ACC112 (cell line): ENCODE data around the gene CFAP43.

Source experiments
- H2AFZ ChIP-seq: fragments of 200-600 bp; sonication (generic); one replicate; pipeline ENCODE4 v1.6.0; 2017; ENCODE audit warnings: antibody characterized with exemption, low read length; ENCODE audit not compliant: unreplicated experiment
- H3K27ac ChIP-seq: fragments of 200-600 bp; sonication (generic); 2 replicates; pipeline ENCODE4 v1.5.1; 2014; ENCODE audit warnings: low read depth, mild to moderate bottlenecking, antibody characterized with exemption, low read length, moderate library complexity
- H3K27me3 ChIP-seq: fragments of 200-600 bp; sonication (generic); 2 replicates; pipeline ENCODE4 v1.6.1; 2014; ENCODE audit warnings: mild to moderate bottlenecking, antibody characterized with exemption, low read length, moderate library complexity, mixed read lengths; ENCODE audit not compliant: insufficient read depth
- H3K36me3 ChIP-seq: fragments of 200-600 bp; sonication (generic); 2 replicates; pipeline ENCODE4 v1.6.1; 2016; ENCODE audit warnings: mild to moderate bottlenecking, antibody characterized with exemption, low read length, moderate library complexity, mixed read lengths; ENCODE audit not compliant: insufficient read depth
- H3K4me1 ChIP-seq: fragments of 200-600 bp; sonication (generic); one replicate; pipeline ENCODE4 v1.6.1; 2016; ENCODE audit warnings: low read length, mixed read lengths; ENCODE audit not compliant: insufficient read depth, unreplicated experiment, control insufficient read depth
- H3K4me3 ChIP-seq: fragments of 200-600 bp; sonication (generic); 2 replicates; pipeline ENCODE4 v1.5.1; 2014; ENCODE audit warnings: mild to moderate bottlenecking, low read depth, low read length
- H3K79me2 ChIP-seq: fragments of 200-600 bp; sonication (generic); one replicate; pipeline ENCODE4 v1.6.0; 2016; ENCODE audit warnings: low read length; ENCODE audit not compliant: control insufficient read depth, unreplicated experiment, insufficient read depth

CFAP43 gene, protein sequence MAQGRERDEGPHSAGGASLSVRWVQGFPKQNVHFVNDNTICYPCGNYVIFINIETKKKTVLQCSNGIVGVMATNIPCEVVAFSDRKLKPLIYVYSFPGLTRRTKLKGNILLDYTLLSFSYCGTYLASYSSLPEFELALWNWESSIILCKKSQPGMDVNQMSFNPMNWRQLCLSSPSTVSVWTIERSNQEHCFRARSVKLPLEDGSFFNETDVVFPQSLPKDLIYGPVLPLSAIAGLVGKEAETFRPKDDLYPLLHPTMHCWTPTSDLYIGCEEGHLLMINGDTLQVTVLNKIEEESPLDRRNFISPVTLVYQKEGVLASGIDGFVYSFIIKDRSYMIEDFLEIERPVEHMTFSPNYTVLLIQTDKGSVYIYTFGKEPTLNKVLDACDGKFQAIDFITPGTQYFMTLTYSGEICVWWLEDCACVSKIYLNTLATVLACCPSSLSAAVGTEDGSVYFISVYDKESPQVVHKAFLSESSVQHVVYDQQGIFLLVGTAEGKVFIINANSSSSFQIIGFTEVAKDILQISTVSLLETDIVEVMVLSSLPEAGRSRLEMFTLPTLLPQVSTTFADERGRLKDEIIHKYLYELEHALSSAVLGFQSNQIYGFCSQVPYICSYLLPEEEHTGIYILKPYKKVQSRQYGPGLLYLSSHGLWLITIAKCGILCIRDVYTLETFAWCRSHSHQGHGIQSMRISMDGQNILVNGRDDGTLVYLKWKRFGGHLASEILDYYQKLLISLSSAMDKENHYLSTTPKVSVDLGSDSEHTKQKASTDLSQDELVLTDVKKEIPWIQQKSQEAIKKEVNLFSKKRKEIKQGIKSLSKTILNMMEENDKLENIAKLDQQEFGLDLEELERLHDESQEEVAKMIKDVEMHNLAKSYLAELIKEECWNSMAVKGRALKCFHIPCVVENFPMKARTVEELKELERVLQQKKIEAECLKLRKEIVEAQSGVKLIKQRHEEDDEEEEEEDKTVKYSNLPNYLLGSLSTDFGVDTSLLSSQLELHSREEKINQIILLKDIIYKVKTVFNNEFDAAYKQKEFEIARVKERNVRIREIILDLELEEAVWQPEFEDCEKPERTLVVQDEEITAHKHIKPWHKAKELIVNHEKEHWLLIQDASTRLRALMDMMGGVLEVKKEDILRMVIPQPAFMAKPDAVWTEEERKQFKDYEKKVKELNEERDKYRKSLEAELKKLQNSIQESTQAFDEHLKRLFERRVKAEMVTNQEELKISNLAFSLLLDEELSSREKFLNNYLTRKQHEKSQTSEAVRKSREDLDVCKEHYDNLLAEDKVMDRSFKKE (N-terminal part only)

DNA sequence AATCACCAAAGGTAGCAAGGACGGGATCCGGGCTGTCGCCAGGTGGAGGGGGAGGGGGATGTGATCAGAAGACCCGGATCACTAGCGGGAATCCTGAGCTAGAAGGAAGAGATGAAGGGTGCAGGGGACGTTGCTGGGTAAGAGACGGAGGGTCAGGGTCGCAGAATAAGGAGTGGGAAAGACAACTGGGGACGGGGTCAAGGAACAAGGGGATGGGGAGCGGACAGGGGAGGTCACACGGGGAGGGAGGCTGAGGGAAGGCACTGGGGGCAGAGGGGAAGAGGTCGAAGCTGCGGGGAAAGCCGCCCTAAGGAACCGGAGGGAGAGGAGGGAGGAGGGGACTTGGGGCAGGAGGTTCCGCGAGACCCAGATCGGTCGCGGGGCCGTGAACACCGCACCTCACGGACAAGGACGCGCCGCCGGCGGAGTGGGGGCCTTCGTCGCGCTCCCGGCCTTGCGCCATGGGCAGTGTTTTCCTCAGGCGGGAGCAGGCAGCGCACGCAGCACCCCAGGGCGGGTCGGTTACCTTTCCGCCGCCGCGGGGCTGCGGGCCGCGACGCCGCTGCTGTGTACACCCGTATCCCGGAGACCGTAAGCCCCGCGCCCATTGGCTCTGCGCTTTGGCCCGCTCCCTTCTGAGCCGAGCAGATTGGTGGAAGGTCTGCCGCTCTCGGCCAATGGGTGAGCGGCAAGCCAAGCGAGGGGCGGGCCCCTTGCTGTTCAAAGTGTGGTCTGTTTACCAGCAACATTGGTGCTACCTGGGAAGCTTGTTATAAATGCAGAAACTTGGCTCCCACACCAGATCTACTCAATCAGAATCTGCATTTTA is at the start of gene CFAP43:
TSS of gene CFAP43 (minus strand) at position 581 of the 829 bp plus-strand sequence. CDS start at position 463, 118 bp downstream.
- Histone ChIP-seq H2AFZ (peak within 1 kb of the TSS; percentile 94), H3K27me3 (no peaks in the 10 kb centered on the region), H3K4me3 (peak within 1 kb of the TSS; percentile 88), H3K27ac (peak within 1 kb of the TSS; percentile 26; the same call in 1 of the 2 replicates), H3K36me3 (no peaks in the 10 kb centered on the region), H3K4me1 (no peaks in the 10 kb centered on the region), H3K79me2 (no peaks in the 10 kb centered on the region)

DNA sequence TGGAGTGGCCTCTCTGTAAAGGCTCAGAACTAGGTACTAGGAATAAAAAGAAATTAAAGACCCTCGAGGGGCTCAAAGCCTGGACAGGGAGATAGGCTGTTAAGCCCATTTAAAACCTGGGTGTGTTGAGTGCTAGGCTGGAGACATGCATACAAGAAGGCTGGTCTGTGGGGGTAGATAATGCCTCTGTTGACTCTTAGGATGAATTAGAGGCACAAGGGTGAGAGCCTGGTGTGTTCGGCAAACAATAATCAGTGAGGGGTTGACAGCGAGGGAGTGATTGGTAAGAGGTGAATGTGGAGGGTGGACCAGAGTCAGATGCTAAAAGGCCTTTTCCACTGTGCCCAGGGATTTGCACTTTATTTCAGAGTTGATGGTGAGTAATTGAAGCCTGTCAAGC is 49.5 kb upstream of the CFAP43 start:
- no peaks in the 10 kb centered on the region for H3K36me3 ChIP-seq
- H3K27ac ChIP-seq: no peak overlapping the region
- no peak overlapping the region for H3K4me3 ChIP-seq
- no peaks in the 10 kb centered on the region for H3K79me2 ChIP-seq
- H2AFZ ChIP-seq: no peak overlapping the region
- H3K4me1 ChIP-seq: no peaks in the 10 kb centered on the region
- no peaks in the 10 kb centered on the region for H3K27me3 ChIP-seq

DNA sequence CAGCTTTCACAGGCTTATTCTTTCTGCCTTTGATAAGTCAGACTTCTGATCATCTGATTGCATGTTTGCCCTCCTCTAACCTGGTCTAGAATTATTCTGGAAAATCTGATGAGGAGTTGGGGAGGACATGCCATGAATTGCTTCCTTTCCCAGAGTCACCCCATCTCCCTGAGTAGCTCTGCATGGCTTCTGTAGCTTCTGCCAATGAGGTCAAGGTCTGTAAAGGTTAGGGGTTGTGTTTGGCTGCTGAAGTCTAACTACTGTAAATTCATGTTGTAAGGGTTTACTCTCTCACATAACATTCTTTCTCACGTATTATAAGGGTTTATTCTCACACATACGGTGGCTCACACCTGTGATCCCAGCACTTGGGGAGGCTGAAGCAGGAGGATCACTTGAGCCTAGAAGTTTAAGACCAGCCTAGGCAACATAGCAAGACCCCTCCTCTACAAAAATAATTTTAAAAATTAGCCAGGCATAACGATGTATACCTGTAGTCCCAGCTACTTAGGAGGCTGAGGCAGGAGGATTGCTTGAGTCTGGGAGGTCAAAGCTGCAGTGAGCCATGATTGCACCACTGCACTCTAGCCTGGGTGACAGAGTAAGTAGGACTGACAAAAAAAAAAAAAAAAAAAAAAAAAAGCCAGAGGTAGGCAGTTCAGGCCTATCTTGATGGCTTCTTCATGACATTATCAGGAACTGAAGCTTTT is 47.5 kb upstream of the CFAP43 start:
- H2AFZ ChIP-seq: no peak overlapping the region
- no peaks in the 10 kb centered on the region for H3K79me2 ChIP-seq
- H3K36me3 ChIP-seq: no peaks in the 10 kb centered on the region
- H3K27me3 ChIP-seq: no peaks in the 10 kb centered on the region
- H3K4me1 ChIP-seq: no peaks in the 10 kb centered on the region
- no peak overlapping the region for H3K27ac ChIP-seq
- H3K4me3 ChIP-seq: no peak overlapping the region

DNA sequence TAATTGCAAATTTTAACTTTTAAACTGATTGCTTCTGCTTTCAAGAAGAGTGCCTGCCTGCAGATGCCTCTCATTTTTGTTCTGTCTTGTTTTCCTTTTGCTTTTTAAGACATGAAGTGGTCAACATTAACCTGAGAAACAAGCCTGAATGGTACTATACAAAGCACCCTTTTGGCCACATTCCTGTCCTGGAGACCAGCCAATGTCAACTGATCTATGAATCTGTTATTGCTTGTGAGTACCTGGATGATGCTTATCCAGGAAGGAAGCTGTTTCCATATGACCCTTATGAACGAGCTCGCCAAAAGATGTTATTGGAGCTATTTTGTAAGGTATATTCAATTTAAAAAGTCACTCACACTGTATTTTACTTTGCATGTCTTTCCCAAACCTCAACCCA is 45.6 kb upstream of the CFAP43 start:
- H3K27ac ChIP-seq: no peak overlapping the region

DNA sequence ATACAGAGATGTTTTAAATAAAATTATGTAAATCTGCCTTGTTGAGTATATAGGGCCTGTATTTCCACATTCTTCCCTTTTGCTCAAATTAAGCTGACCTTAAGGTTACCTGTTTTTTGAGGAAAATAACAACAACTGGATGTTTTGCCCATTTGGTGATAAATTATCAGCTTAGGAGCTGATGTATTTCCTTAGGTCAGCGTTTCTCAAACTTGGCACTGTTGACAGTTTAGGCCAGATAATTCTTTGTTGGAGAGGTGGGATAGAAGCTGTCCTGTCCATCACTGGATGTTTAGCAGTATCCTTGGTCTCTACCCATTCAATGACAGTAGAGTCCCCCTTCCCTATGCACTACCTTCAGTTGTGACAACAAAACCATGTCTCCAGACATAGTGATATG is 44.0 kb upstream of the CFAP43 start:
- Histone ChIP-seq H3K36me3 (no peaks in the 10 kb centered on the region), H2AFZ (no peak overlapping the region), H3K27ac (no peak overlapping the region), H3K4me3 (no peak overlapping the region), H3K79me2 (no peaks in the 10 kb centered on the region), H3K27me3 (no peaks in the 10 kb centered on the region), H3K4me1 (peaks cover 21% of the 10 kb centered on the region)

More for the DNA sequence above, 45.6 kb upstream of the CFAP43 start:
- Histone ChIP-seq H3K4me1 (peaks cover 18% of the 10 kb centered on the region), H3K27me3 (no peaks in the 10 kb centered on the region), H2AFZ (no peak overlapping the region), H3K79me2 (no peaks in the 10 kb centered on the region), H3K36me3 (no peaks in the 10 kb centered on the region), H3K4me3 (no peak overlapping the region)

DNA sequence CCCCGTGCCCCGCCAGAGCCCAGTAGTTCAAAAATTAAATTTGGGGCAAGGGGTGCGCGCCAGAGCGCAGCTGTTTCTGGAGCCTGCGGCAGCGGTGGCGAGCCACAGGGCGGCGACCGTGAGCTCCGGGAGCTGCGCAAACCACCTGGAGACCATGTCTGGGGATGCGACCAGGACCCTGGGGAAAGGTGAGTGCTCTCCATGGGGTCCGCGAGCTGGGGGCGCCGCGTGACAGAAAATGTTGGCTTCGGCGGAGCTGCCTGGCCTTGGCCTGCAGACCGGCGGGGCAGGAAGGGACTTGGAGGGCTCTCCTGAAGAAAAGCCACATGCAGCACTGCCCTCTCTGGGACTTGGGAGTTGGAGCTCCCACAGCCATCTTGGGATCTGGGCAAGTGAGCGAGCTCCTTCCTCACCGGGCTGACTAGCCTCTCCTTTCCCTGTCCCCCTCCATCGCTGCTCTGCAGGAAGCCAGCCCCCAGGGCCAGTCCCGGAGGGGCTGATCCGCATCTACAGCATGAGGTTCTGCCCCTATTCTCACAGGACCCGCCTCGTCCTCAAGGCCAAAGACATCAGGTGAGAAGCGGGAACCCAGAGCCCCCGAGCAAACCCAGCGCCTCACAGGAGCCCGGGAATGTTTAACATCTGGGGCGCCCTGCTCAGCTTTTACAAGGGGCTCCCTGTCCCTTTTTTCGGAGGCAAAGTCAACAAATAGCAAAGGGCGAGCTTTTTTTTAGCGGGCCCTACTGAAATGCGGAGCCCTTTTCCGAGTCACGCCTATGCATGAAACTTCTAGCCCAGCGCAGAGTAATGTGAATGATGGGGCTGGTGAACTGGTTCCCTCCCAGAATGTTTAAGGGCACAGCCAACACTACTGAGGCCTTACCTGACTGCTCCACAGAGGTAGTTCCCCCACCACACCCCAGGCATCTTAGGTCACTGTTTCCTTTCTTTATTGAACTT is 42.9 kb upstream of the CFAP43 start:
- Histone ChIP-seq H3K36me3 (no peaks in the 10 kb centered on the region), H3K27me3 (no peaks in the 10 kb centered on the region), H3K79me2 (no peaks in the 10 kb centered on the region), H2AFZ (peak overlapping the region; percentile 52), H3K4me3 (peak overlapping the region; percentile 79), H3K4me1 (peaks cover 21% of the 10 kb centered on the region), H3K27ac (peak overlapping the region; percentile 72)

DNA sequence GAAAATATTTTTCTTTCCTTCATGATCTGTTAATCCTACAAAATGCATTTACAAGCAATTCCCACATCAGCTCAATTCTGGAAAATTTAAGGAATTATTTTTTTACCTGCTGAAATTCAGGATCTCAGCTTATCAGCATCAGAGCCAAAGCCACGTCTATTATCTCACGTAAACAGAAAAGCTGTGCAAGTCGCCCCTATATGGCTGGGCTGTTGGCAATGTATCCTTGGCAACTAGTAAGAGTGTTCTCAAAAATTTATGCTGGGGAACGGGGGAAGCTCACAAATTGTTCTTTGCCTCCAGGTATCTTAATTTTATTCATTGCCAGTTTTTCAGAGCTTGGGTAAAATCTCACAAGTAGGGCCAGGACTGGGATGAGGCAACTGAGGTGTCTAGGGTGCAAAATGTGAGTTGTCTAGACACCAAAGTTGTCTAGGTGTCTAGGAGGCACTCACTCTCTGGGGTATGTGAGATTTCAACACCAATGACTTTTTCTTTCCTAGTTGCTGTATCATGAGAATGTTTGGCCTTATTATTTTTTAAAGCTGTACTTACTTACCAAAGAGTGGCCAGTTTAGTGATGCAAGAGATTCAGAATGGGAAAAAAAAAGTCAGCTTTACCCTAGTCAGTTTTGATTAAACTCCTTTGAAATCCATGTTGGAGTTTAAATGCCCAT is 41.9 kb upstream of the CFAP43 start:
- no peaks in the 10 kb centered on the region for H3K27me3 ChIP-seq
- H2AFZ ChIP-seq: no peak overlapping the region
- peak overlapping the region; percentile 72 for H3K27ac ChIP-seq
- H3K36me3 ChIP-seq: peaks cover 7% of the 10 kb centered on the region; the same call in 1 of the 2 replicates
- H3K4me3 ChIP-seq: peak overlapping the region; percentile 79
- peaks cover 21% of the 10 kb centered on the region for H3K4me1 ChIP-seq
- H3K79me2 ChIP-seq: no peaks in the 10 kb centered on the region

DNA sequence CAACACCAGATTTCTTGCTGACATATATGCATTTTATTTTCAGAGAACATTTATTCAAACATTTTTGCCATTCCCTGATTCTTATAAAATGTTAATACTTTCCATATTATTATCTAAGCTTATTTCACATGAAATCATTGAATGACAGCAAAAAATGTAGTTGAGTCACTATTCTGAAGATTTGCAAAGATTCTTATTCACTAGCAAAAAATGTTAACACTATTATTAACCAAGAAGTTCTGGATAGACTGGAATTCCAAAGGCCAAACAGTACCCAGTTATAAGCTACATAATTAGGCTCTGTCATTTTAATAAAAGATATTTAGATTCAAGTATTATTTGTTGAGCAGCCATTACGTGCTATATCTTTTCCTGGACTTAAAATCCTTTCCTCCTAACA is 41.1 kb upstream of the CFAP43 start:
- peaks cover 14% of the 10 kb centered on the region for H3K36me3 ChIP-seq
- H3K79me2 ChIP-seq: no peaks in the 10 kb centered on the region
- H2AFZ ChIP-seq: no peak overlapping the region
- H3K4me1 ChIP-seq: peaks cover 21% of the 10 kb centered on the region
- H3K27me3 ChIP-seq: no peaks in the 10 kb centered on the region
- peak overlapping the region; percentile 72 for H3K27ac ChIP-seq
- no peak overlapping the region; the same call in 1 of the 2 replicates for H3K4me3 ChIP-seq
